Upper lobe of left lung (tissue), 6 donors: ENCODE results near the gene SERPINF2. TPM values are rescaled to one million over a fixed set of nuclear protein-coding genes. Genes with fewer than 3 reads are reported as not detected.
"Not testable (repeated sequence)": the region's sequence is repeated elsewhere in the genome, so short reads cannot be mapped to it uniquely, and the experiment has no call there.

Experiments
- ATAC-seq, 2 donors: fragments of 200-7000 bp; cut with Tn5 transposase; one replicate each; pipeline ENCODE4 v1.9.1; 2022; ENCODE audit warnings: mild to moderate bottlenecking in 2 of 2, moderate library complexity in 2 of 2; ENCODE audit not compliant: low FRiP score in 2 of 2
- DNase-seq, 2 donors: peaks; one replicate each; pipeline ENCODE4 v3.0.0-alpha.2; 2019 to 2020
- H3K27ac ChIP-seq, 4 donors: fragments of 200-600 bp; sonication (generic); one replicate each; pipeline ENCODE4 v1.5.1; 2016 to 2019
- H3K27me3 ChIP-seq, 4 donors: fragments of 200-600 bp; sonication (generic); one replicate each; pipeline ENCODE4 v1.5.1; 2017 to 2019
- H3K36me3 ChIP-seq, 4 donors: fragments of 200-600 bp; sonication (generic); one replicate each; pipeline ENCODE4 v1.5.1; 2016 to 2019
- H3K4me1 ChIP-seq, 4 donors: fragments of 200-600 bp; sonication (generic); one replicate each; pipeline ENCODE4 v1.5.1; 2018 to 2019
- H3K4me3 ChIP-seq, 4 donors: fragments of 200-600 bp; sonication (generic); one replicate each; pipeline ENCODE4 v1.5.1; 2017 to 2019; ENCODE audit warnings: mild to moderate bottlenecking in 2 of 4, moderate library complexity in 1 of 4
- H3K9me3 ChIP-seq, 4 donors: fragments of 200-600 bp; sonication (generic); one replicate each; pipeline ENCODE4 v1.5.1; 2018 to 2019
- CTCF ChIP-seq, 6 experiments: fragments of 450-650 bp in 4 of 6; fragments of 200-600 bp in 2 of 6; sonication (generic) in 2 of 6; IDR thresholded peaks; one replicate each; pipeline ENCODE4 v1.5.1; 2016 to 2019; ENCODE audit warnings: antibody characterized with exemption in 6 of 6
- EP300 ChIP-seq, 4 donors: sonication (generic); formaldehyde crosslinking; IDR thresholded peaks; one replicate each; pipeline ENCODE4 v1.5.1; 2017; ENCODE audit warnings: antibody characterized with exemption in 4 of 4, control low read depth in 2 of 4
- POLR2A ChIP-seq, 4 donors: fragments of 450-650 bp; IDR thresholded peaks; one replicate each; pipeline ENCODE4 v1.5.1; 2016 to 2017; ENCODE audit warnings: antibody characterized with exemption in 4 of 4, mild to moderate bottlenecking in 2 of 4
- POLR2AphosphoS5 ChIP-seq, 2 donors: sonication (generic); formaldehyde crosslinking; IDR thresholded peaks; one replicate each; pipeline ENCODE4 v1.5.1; 2017; ENCODE audit warnings: antibody characterized with exemption in 2 of 2
- WGBS, 2 donors: methylation state at CpG; one replicate each; pipeline ENCODE4 v1.1.5; 2017 to 2018; 5-methylcytosine and 5-hydroxymethylcytosine counted together
- total RNA-seq, 6 donors: library from RNA; depleted of rRNA in 4 of 6; stranded (reverse); fragments of >200 nt in 4 of 6; gene quantifications; one replicate each; pipeline versions ENCODE4 v1.1.0 to v1.2.1, GENCODE V29; 2016 to 2021
- donor health status: DM: no; HTN: no; CAD: no; lungs with moderate emphysema.
- donor health status: DM: no; HTN: yes; CAD: no; lungs with severe emphysema.

SERPINF2 gene
- 10 to 100 TPM in 5 of 6 donors, 1 to 10 TPM in 1; 4.6 to 48.2 (median 24.6) TPM for total RNA-seq

- DNase-seq (peak in 1 of 2 donors; percentile 32), ATAC-seq (peak in 1 of 2 donors; percentile 55)
- peaks cover 7 to 38% (median 16%) of the 10 kb centered on the region in 4 donors for H3K4me1 ChIP-seq
- peak within 1 kb of the TSS in 3 of 4 donors; percentile 46 to 75 (median 53) for H3K27ac ChIP-seq
- peaks cover 0 to 9% (median 6%) of the 10 kb centered on the region in 4 donors for H3K36me3 ChIP-seq
- 51 to 64% methylated on average over 10 of the region's 10 CpGs for WGBS, 2 donors
- no peaks in the 10 kb centered on the region for H3K9me3 ChIP-seq
- TF ChIP-seq POLR2AphosphoS5 (IDR thresholded peaks at IDR 0.05) = no peak
- TF ChIP-seq POLR2A (IDR thresholded peaks at IDR 0.05) = peak in 1 of 4 donors; percentile 28
- H3K27me3 ChIP-seq = no peaks in the 10 kb centered on the region
- H3K4me3 ChIP-seq = no peak within 1 kb of the TSS
Measured at GRCh38 chr17:1742371-1743087, at the start of gene SERPINF2. SERPINF2 (plus strand) TSS chr17:1742871; CDS start chr17:1744996, 2,125 bp downstream.

GRCh38 chr17:1693339-1693738, 49.3 kb upstream of the SERPINF2 start:
- Histone ChIP-seq H3K27ac (no peak overlapping the region), H3K4me3 (no peak overlapping the region), H3K4me1 (peaks cover 0 to 4% (median 2%) of the 10 kb centered on the region in 4 donors), H3K27me3 (no peaks in the 10 kb centered on the region), H3K36me3 (no peaks in the 10 kb centered on the region), H3K9me3 (no peaks in the 10 kb centered on the region)
- DNase-seq (no peak), ATAC-seq (no peak)
- WGBS, 2 donors = 76 to 93% methylated on average over 7 of the region's 7 CpGs
- TF ChIP-seq POLR2AphosphoS5 (IDR thresholded peaks at IDR 0.05) = no peak
- no peak for TF ChIP-seq POLR2A (IDR thresholded peaks at IDR 0.05)
- no peak for TF ChIP-seq EP300 (IDR thresholded peaks at IDR 0.05)
- TF ChIP-seq CTCF (IDR thresholded peaks at IDR 0.05) = no peak

GRCh38 chr17:1695365-1695764, 47.3 kb upstream of the SERPINF2 start:
- WGBS, 2 donors = 84 to 85% methylated on average over 8 of the region's 8 CpGs
- TF ChIP-seq POLR2AphosphoS5 (IDR thresholded peaks at IDR 0.05) (no peak), CTCF (IDR thresholded peaks at IDR 0.05) (no peak)
- H3K27me3 ChIP-seq = no peaks in the 10 kb centered on the region
- no peak overlapping the region for H3K4me3 ChIP-seq
- no peaks in the 10 kb centered on the region for H3K36me3 ChIP-seq
- H3K9me3 ChIP-seq = no peaks in the 10 kb centered on the region
- H3K4me1 ChIP-seq = peaks cover 0 to 4% (median 2%) of the 10 kb centered on the region in 4 donors
- DNase-seq (no peak), ATAC-seq (no peak)
- no peak overlapping the region for H3K27ac ChIP-seq

- no peaks in the 10 kb centered on the region for H3K9me3 ChIP-seq
- H3K27me3 ChIP-seq = no peaks in the 10 kb centered on the region
- peak in 1 of 4 donors; percentile 34 for TF ChIP-seq POLR2A (IDR thresholded peaks at IDR 0.05)
- TF ChIP-seq CTCF (IDR thresholded peaks at IDR 0.05) = no peak
- TF ChIP-seq POLR2AphosphoS5 (IDR thresholded peaks at IDR 0.05) = no peak
- TF ChIP-seq EP300 (IDR thresholded peaks at IDR 0.05) = no peak
- no peak overlapping the region for H3K4me3 ChIP-seq
- H3K36me3 ChIP-seq = no peaks in the 10 kb centered on the region
- 41 to 44% methylated on average over 5 of the region's 5 CpGs for WGBS, 2 donors
- H3K27ac ChIP-seq = peak overlapping the region in 3 of 4 donors; percentile 7 to 62 (median 27)
- peak; percentile 64 to 90 for ATAC-seq
- DNase-seq = peak in 1 of 2 donors; percentile 58
- peaks cover 0 to 4% (median 2%) of the 10 kb centered on the region in 4 donors for H3K4me1 ChIP-seq
Measured at GRCh38 chr17:1697681-1698080, 45.0 kb upstream of the SERPINF2 start.

- H3K36me3 ChIP-seq, H3K9me3 ChIP-seq, ATAC-seq, H3K27me3 ChIP-seq, DNase-seq, H3K4me3 ChIP-seq, H3K27ac ChIP-seq, H3K4me1 ChIP-seq: not testable (repeated sequence)
- 93% methylated on average over 5 of the region's 5 CpGs for WGBS, 2 donors
Measured at GRCh38 chr17:1699891-1700290, 42.8 kb upstream of the SERPINF2 start.

- H3K9me3 ChIP-seq = no peaks in the 10 kb centered on the region
- WGBS, 2 donors = 55 to 56% methylated on average over 4 of the region's 4 CpGs
- H3K36me3 ChIP-seq = peaks cover 0 to 8% (median 0%) of the 10 kb centered on the region in 4 donors
- H3K4me1 ChIP-seq = no peaks in the 10 kb centered on the region
- no peak overlapping the region for H3K27ac ChIP-seq
- ATAC-seq (no peak), DNase-seq (no peak)
- no peak overlapping the region for H3K4me3 ChIP-seq
- H3K27me3 ChIP-seq = no peaks in the 10 kb centered on the region
- no peak for TF ChIP-seq EP300 (IDR thresholded peaks at IDR 0.05)
- TF ChIP-seq POLR2A (IDR thresholded peaks at IDR 0.05) = no peak
- TF ChIP-seq POLR2AphosphoS5 (IDR thresholded peaks at IDR 0.05) = no peak
- no peak for TF ChIP-seq CTCF (IDR thresholded peaks at IDR 0.05)
Measured at GRCh38 chr17:1703063-1703462, 39.6 kb upstream of the SERPINF2 start.
